SK-N-MC (cell line): Measurements from ENCODE around the gene CCDC154.

Experiments used
- EZH2 ChIP-seq: fragments of 200-600 bp; sonication (generic); IDR thresholded peaks from one replicate; pipeline ENCODE4 v1.6.1; 2017; ENCODE audit warnings: antibody characterized with exemption
- FOXP2 ChIP-seq: optimal IDR thresholded peaks from 2 replicates; pipeline ENCODE3; 2011; ENCODE audit warnings: mild to moderate bottlenecking, moderate library complexity; ENCODE audit not compliant: insufficient read depth; ENCODE audit errors: extremely low read length, control extremely low read depth
- POLR2AphosphoS5 ChIP-seq: IDR thresholded peaks from 2 replicates; pipeline ENCODE4 v1.6.1; 2012; ENCODE audit warnings: mild to moderate bottlenecking, low read depth, low read length, borderline replicate concordance

DNA sequence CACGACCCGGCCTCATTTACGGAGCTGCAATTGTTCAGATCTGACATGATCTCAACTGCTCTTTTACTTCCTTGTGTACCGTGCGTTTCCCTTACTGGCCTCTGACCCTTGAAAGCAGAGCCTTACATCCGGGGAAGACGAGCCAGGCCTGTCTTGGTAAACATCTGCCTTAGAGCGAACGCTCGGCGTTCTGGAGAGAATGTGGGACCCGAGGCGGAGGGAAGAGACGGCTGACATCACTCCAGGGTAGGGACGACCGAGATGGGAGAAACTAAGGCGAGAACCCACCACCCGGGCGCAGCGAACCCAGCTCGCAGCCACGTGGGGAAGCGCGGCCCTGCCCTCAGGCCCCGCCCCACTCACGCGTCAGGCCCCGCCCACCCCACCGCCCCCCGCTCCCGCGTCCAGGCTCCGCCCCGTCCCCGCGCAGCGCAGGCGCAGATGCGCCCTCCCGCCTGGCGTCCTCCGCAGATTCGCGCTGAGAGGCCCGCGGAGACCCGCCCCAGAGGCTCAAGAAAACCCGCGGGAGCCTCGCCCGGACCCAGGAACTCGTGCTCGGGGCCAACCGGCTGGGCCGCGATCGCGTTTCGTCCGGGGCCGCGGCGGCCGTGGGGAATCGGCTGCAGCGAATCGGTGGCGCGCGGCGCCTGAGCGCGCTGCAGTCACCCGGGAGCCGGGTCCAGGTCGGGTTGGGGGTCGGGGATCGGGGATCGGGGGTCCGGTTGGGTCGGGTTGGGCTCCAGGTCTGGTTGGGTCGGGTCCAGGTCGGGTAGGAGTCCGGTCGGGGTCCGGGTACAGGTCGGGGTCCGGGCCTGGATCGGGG, 48.8 kb upstream of the CCDC154 start, which contains the start of gene TELO2:
- TF ChIP-seq POLR2AphosphoS5 (peak; percentile 77; the same call in 1 of the 2 replicates), EZH2 (no peak), FOXP2 (no peak)
